Caco-2 (cell line): ENCODE data around the gene ZNF709. TPM values are rescaled to one million over a fixed set of nuclear protein-coding genes. Genes with fewer than 3 reads are reported as not detected.
A peak's percentile ranks its signal among the peaks of the same experiment; 100 is the strongest.

ENCODE experiments used
- Bru-seq: library from RNA; stranded (reverse); fragments of 400-500 nt; gene quantifications from one replicate; lab custom pipeline; 2021; lab: Mats Ljungman, UMichigan
- BruChase-seq, 2 experiments: library from RNA; stranded (reverse); fragments of 400-500 nt; gene quantifications; one replicate each; lab custom pipeline; 2021; lab: Mats Ljungman, UMichigan
- BruUV-seq: library from RNA; stranded (reverse); fragments of 400-500 nt; replicated peaks from 2 replicates; lab custom pipeline; 2021; lab: Mats Ljungman, UMichigan
- CTCF ChIA-PET: fragments of 300-600 bp; sonication (Branson Sonifier 250); formaldehyde crosslinking; loops from one replicate; lab custom pipeline; 2022; ENCODE audit warnings: antibody characterized with exemption; lab: Charles Lee
- POLR2A ChIA-PET: fragments of 300-600 bp; sonication (Branson Sonifier 250); formaldehyde crosslinking; loops from one replicate; lab custom pipeline; 2022; ENCODE audit warnings: antibody characterized with exemption; lab: Charles Lee
- DNase-seq, 2 experiments: peaks; one replicate each; pipeline versions ENCODE4 v3.0.0 to v3.0.0-alpha.2; 2020 to 2022
- H3K27me3 ChIP-seq: replicated peaks from 2 replicates; pipeline ENCODE4 v1.6.0; 2011; ENCODE audit warnings: low read length; ENCODE audit not compliant: control insufficient read depth, insufficient read depth
- H3K36me3 ChIP-seq: 2 replicates; pipeline ENCODE4 v1.5.1; 2011; ENCODE audit warnings: low read length; ENCODE audit not compliant: control insufficient read depth, insufficient read depth
- H3K4me1 ChIP-seq: fragments of 250-450 bp; sonication (Bioruptor Pico); 2 replicates; pipeline ENCODE4 v1.5.1; 2020; ENCODE audit warnings: mild to moderate bottlenecking
- H3K4me3 ChIP-seq: 2 replicates; pipeline ENCODE4 v1.5.1; 2011; ENCODE audit warnings: low read depth, mild to moderate bottlenecking, control low read depth, low read length
- H3K9me3 ChIP-seq: fragments of 250-450 bp; sonication (Bioruptor Pico); 2 replicates; pipeline ENCODE4 v1.5.1; 2020; ENCODE audit warnings: mild to moderate bottlenecking, moderate library complexity
- H3K27ac Mint-ChIP-seq: one replicate; pipeline ENCODE4 v1.8.0; 2022; ENCODE audit warnings: mixed read lengths; ENCODE audit not compliant: unreplicated experiment
- H3K27me3 Mint-ChIP-seq: one replicate; pipeline ENCODE4 v1.8.0; 2022; ENCODE audit warnings: mixed read lengths; ENCODE audit not compliant: insufficient read depth, unreplicated experiment
- H3K36me3 Mint-ChIP-seq: one replicate; pipeline ENCODE4 v1.8.0; 2022; ENCODE audit warnings: mild to moderate bottlenecking, mixed read lengths; ENCODE audit not compliant: insufficient read depth, unreplicated experiment
- H3K4me1 Mint-ChIP-seq: one replicate; pipeline ENCODE4 v1.8.0; 2022; ENCODE audit warnings: low read depth, mixed read lengths; ENCODE audit not compliant: unreplicated experiment
- H3K4me3 Mint-ChIP-seq: one replicate; pipeline ENCODE4 v1.8.0; 2022; ENCODE audit warnings: mild to moderate bottlenecking, moderate library complexity, mixed read lengths; ENCODE audit not compliant: unreplicated experiment
- H3K9me3 Mint-ChIP-seq: one replicate; pipeline ENCODE4 v1.8.0; 2022; ENCODE audit warnings: mixed read lengths; ENCODE audit not compliant: unreplicated experiment
- intact Hi-C: fragments of 100-400 bp; cut with micrococcal nuclease; formaldehyde crosslinking; loops from one replicate; pipeline ENCODE4 v1.10.0; 2022; ENCODE audit not compliant: unreplicated experiment
- long read RNA-seq: library from polyadenylated mRNA; stranded (forward); transcript quantifications from one replicate; pipeline ENCODE4 v2.0.0, GENCODE V29; 2022
- total RNA-seq: library from RNA; stranded (reverse); gene quantifications from 2 replicates; pipeline ENCODE4 v1.2.3, GENCODE V29; 2022
- TF ChIP-seq, protein P1 (sequence below), 2 experiments: fragments of 200-600 bp in 1 of 2; IDR thresholded peaks; 1 replicate in 1 of 2; 2 replicates in 1 of 2; pipeline versions ENCODE4 v1.5.1 to v1.8.0; 2011 to 2022; ENCODE audit warnings: antibody characterized with exemption in 1 of 2, control low read depth in 1 of 2, inconsistent platforms in 1 of 2, low read depth in 1 of 2, low read length in 1 of 2, mild to moderate bottlenecking in 1 of 2, moderate library complexity in 1 of 2; ENCODE audit not compliant: insufficient read depth in 1 of 2, severe bottlenecking in 1 of 2, unreplicated experiment in 1 of 2

Gene ZNF709
- total RNA-seq (1.7 and 2.4 TPM in 2 replicates), Bru-seq, nascent RNA (percentile 52 among the genes with signal in this experiment), BruChase-seq, experiment 1, labeled RNA remaining after a 2-hour chase (percentile 54 among the genes with signal in this experiment), BruChase-seq, experiment 2, labeled RNA remaining after a 6-hour chase (percentile 51 among the genes with signal in this experiment)
- long read RNA-seq, full-length matches to known transcripts, result 1 of 3 reads
- long read RNA-seq, partial matches to known transcripts, result 0 of 3 reads
- long read RNA-seq, other reads (novel, unspliced or antisense), result 2 of 3 reads

DNA sequence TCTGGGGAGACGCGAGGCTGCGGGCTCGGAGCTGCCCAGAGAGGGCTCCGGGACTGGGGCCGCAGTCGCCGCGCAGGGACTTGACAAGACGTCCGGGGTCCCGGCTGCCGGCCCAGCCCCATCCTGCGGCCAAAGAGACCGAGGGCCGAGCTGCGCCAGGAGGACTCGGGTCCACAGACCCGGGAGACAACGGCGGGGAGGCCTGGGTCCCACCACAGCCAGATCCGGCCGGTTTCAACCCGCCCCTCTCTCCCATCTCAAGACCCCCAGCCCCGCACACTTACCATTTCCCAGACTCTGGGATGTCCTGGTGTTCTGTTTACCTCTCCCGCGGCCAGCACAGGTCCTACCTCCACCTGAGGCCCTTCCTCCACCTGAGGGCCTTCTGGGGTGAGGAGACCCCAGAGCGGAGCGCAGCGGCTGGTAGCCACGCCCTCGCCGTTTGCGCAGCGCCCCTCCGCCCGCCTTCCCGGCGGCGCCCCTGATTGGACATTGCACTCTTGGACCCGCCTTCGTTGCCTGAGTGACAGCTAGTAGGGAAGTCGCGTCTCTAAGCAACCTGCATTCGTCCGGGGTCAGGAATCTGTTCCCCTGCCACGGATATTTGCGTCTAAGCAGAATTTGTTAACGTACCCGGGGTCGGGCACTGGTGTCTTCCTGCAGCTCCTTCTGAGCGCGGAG, at the start of gene ZNF709:
ZNF709 (minus strand) TSS at position 446 of the 681 bp plus-strand sequence; CDS start at position 287, 159 bp downstream.
- intact Hi-C loops, result loop anchor here (1.0 kb wide), 1 partner anchor 83 kb away; the partner anchor contains the start of gene ZNF799
- Mint-ChIP-seq H3K4me3 (peak within 1 kb of the TSS; percentile 93), H3K27ac (peak within 1 kb of the TSS; percentile 73), H3K36me3 (peaks cover 8% of the 10 kb centered on the region), H3K4me1 (no peaks in the 10 kb centered on the region), H3K9me3 (peaks cover 13% of the 10 kb centered on the region), H3K27me3 (no peaks in the 10 kb centered on the region)
- H3K27me3 ChIP-seq, result no peaks in the 10 kb centered on the region
- H3K36me3 ChIP-seq, result no peaks in the 10 kb centered on the region
- DNase-seq, result peak; percentile 89 to 90
- ChIA-PET CTCF (no interaction called here), POLR2A (interaction anchor here (1.4 kb wide), 2 partner anchors 11 to 126 kb away, joined by 3 to 8 read pairs; partner anchors contain the start of genes ZNF490 and ZNF791)
- H3K4me3 ChIP-seq, result peak within 1 kb of the TSS; percentile 75
- TSS peak; percentile 53 for BruUV-seq
- no peaks in the 10 kb centered on the region for H3K9me3 ChIP-seq
- TF ChIP-seq, protein P1, sequence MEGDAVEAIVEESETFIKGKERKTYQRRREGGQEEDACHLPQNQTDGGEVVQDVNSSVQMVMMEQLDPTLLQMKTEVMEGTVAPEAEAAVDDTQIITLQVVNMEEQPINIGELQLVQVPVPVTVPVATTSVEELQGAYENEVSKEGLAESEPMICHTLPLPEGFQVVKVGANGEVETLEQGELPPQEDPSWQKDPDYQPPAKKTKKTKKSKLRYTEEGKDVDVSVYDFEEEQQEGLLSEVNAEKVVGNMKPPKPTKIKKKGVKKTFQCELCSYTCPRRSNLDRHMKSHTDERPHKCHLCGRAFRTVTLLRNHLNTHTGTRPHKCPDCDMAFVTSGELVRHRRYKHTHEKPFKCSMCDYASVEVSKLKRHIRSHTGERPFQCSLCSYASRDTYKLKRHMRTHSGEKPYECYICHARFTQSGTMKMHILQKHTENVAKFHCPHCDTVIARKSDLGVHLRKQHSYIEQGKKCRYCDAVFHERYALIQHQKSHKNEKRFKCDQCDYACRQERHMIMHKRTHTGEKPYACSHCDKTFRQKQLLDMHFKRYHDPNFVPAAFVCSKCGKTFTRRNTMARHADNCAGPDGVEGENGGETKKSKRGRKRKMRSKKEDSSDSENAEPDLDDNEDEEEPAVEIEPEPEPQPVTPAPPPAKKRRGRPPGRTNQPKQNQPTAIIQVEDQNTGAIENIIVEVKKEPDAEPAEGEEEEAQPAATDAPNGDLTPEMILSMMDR (IDR thresholded peaks at IDR 0.05; ENCODE audit: insufficient read depth in 1 of 2, low read depth in 1 of 2, low read length in 1 of 2, severe bottlenecking in 1 of 2, unreplicated experiment in 1 of 2), result no peak
- no peaks in the 10 kb centered on the region for H3K4me1 ChIP-seq

DNA sequence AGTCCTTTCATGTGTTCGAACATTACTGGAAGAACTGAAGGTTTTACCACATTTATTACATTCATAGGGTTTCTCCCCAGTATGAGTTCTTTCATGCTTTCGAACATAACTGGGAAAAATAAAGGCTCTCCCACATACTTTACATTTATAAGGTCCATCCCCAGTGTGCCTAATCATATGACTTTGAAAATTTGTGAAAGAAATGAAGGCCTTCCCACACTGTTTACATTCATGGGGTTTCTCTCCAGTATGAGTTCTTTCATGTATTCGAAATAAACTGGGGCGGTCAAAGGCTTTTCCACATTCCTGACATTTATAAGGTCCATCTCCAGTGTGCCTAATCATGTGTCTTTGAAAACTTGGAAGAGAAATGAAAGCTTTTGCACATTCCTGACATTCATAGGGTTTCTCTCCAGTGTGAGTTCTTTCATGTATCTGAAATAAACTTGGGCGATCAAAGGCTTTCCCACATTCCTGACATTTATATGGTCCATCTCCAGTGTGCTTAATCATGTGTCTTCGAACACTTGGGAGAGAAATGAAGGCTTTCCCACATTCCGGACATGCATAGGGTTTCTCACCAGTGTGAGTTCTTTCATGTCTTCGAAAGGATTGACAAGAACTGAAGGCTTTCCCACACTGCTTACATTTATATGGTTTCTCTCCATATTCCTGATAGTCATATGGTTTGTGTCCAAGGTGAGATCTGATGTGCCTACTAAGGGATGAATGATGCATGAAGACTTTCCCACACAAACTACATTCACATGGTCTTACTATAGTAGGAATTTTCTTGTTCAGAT, 42.6 kb upstream of the ZNF709 start:
- peak in 1 of 2 experiments; percentile 11 for DNase-seq
- POLR2A ChIA-PET, result no interaction called here
- H3K27ac Mint-ChIP-seq, result no peak overlapping the region
- H3K36me3 Mint-ChIP-seq, result peaks cover 88% of the 10 kb centered on the region
- Histone ChIP-seq H3K9me3 (peaks cover 80% of the 10 kb centered on the region), H3K36me3 (peaks cover 22% of the 10 kb centered on the region), H3K4me1 (no peaks in the 10 kb centered on the region), H3K4me3 (no peak overlapping the region), H3K27me3 (no peaks in the 10 kb centered on the region)
- no peaks in the 10 kb centered on the region for H3K27me3 Mint-ChIP-seq
- intact Hi-C loops, result no loop called here
- no peaks in the 10 kb centered on the region for H3K4me1 Mint-ChIP-seq
- TSS peak; percentile 21 for BruUV-seq
- CTCF ChIA-PET, result no interaction called here
- no peak overlapping the region for H3K4me3 Mint-ChIP-seq
- TF ChIP-seq, protein P1 (IDR thresholded peaks at IDR 0.05; ENCODE audit: insufficient read depth in 1 of 2, low read depth in 1 of 2, low read length in 1 of 2, severe bottlenecking in 1 of 2, unreplicated experiment in 1 of 2), result no peak
- H3K9me3 Mint-ChIP-seq, result peaks cover 37% of the 10 kb centered on the region

DNA sequence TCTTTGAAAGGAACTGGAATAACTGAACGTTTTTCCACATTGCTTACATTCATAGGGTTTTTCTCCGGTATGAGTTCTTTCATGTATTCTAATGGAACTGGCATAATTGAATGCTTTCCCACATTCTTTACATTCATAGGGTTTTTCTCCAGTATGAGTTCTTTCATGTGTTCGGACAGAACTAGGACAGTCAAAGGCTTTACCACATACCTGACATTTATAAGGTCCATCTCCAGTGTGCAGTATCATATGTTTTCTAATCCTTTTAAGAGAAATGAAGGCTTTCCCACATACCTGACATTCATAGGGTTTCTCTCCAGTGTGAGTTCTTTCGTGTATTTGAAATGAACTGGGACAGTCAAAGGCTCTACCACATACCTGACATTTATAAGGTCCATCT, 41.9 kb upstream of the ZNF709 start:
- H3K4me1 Mint-ChIP-seq, result no peaks in the 10 kb centered on the region
- no peak overlapping the region for H3K27ac Mint-ChIP-seq
- no peak overlapping the region for H3K4me3 Mint-ChIP-seq
- peaks cover 32% of the 10 kb centered on the region for H3K9me3 Mint-ChIP-seq
- ChIA-PET CTCF (no interaction called here), POLR2A (no interaction called here)
- no peak for DNase-seq
- Histone ChIP-seq H3K4me3 (no peak overlapping the region), H3K36me3 (peaks cover 22% of the 10 kb centered on the region), H3K4me1 (no peaks in the 10 kb centered on the region), H3K9me3 (peaks cover 78% of the 10 kb centered on the region), H3K27me3 (no peaks in the 10 kb centered on the region)
- peaks cover 82% of the 10 kb centered on the region for H3K36me3 Mint-ChIP-seq
- H3K27me3 Mint-ChIP-seq, result no peaks in the 10 kb centered on the region
- TF ChIP-seq, protein P1 (IDR thresholded peaks at IDR 0.05; ENCODE audit: insufficient read depth in 1 of 2, low read depth in 1 of 2, low read length in 1 of 2, severe bottlenecking in 1 of 2, unreplicated experiment in 1 of 2), result no peak
- no TSS peak for BruUV-seq
- intact Hi-C loops, result no loop called here
